HPDE6-E6E7 (cell line): Measurements from ENCODE around the gene CORO7.
A peak's percentile ranks its signal among the peaks of the same experiment; 100 is the strongest.

Experiments used
- DNase-seq: peaks from one replicate; pipeline ENCODE4 v3.0.0; 2011; ENCODE audit warnings: missing footprints; ENCODE audit errors: extremely low spot score

Gene CORO7

DNA sequence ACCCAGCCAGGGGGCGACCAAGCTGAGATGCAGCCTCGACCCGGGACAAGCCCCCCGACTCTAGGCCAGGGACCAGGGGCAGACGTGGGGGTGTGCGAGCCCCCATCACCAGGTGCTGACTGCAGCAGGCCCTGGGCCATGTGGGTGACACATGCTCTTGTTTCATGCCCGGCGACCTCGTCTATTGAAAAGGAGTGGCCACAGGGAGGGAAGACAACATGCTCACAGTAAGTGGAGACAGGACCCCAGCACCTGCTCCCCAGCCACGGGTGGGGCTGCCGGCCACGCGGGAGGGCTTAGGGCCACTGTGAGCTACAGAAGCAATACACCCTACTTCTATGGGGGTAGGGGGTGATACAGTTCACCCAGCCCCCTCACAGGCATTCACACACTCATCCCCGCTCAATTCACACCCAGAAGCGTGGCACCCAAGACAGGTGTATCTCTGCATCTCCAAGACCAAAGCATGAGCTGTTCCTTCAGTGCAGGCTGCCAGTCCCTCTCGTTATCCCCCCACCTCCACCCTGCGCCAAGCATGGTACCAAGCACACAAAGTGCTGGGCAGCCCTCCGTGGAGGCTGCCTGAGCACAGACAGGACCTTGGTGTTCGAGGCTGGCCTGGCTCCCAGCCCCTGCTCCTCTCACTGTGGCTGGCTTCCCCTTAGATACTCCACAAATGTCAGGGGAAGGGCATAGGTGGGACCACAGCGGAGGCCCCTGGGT, 31.2 kb downstream of the CORO7 start:
- DNase-seq, result no peak

DNA sequence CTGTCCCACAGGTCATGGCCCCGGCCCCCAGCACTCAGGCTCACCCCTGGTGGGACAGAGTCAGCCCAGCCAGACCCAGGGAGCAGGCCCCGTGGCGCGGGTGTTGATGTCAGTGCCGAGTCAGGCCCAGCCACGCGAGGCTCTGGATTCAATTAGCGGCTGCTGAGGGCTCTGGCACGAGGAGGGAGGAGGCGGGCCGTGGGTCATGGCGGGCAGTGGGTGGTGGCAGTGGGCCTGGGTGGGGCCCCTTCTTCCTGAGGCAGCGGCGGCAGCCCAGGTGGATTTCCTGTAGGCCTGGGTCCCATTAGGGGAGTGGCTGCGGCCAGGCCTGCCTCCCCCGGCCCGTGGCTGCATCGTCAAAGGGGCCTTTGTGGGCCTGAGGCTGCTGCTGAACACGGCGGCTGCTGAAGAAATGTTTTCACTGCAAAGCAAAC, 31.9 kb downstream of the CORO7 start:
- DNase-seq, result no peak

DNA sequence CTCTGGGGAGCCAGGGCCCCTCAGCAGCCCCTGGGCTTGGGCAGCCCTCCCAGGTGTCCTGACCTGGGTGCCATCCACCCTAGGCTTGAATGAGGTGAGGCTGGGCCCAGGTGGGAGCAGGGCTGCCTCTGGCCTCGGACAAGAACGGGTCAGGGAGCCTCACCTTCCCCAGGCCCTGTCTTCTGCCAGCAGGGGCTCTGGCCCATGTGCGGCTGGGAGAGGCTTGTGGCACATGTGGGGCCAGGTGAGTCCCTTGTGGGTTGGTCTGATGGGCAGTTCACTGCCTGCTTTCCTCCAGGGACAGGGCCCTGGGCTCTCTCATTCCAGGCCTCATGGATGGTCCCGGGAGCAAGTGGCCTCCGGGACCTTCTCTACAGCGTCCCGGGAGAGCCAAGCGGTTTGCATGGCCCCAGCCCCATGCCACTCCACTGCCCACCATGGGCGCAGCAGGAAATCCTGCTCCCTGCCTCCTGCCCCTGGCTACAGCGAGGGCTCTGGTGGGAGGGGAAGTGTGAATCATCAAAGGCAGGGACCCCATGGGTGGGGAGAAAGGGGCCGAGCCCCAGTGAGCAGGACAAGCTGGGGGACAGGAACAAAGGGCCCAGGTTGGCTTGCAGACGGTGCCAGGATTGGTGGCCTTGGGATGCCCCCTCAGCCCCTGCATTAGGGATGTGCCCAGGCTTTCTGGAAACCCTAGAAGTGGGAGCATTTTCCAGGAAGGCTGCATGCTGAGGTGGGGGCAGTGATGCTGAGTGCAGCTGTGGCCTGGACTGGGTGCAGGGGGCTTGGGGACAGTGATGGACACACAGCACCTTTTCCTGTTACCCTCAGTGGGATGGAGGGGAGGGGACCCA, 32.6 kb downstream of the CORO7 start:
- DNase-seq, result no peak

DNA sequence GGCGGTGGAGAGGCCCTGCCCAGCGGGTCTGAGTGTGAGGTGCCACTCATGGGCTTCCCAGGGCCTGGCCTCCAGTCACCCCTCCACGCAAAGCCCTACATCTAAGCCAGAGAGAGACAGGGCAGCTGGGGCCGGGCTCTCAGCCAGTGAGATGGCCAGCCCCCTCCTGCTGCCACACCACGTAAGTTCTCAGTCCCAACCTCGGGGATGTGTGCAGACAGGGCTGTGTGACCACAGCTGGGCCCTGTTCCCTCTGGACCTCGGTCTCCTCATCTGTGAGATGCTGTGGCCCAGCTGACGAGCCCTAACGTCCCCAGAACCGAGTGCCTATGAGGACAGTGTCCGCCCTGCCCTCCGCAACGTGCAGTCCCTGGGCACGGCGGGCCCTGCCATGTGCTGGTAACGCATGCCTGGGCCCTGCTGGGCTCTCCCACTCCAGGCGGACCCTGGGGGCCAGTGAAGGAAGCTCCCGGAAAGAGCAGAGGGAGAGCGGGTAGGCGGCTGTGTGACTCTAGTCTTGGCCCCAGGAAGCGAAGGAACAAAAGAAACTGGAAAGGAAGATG, 33.5 kb downstream of the CORO7 start:
- no peak for DNase-seq

DNA sequence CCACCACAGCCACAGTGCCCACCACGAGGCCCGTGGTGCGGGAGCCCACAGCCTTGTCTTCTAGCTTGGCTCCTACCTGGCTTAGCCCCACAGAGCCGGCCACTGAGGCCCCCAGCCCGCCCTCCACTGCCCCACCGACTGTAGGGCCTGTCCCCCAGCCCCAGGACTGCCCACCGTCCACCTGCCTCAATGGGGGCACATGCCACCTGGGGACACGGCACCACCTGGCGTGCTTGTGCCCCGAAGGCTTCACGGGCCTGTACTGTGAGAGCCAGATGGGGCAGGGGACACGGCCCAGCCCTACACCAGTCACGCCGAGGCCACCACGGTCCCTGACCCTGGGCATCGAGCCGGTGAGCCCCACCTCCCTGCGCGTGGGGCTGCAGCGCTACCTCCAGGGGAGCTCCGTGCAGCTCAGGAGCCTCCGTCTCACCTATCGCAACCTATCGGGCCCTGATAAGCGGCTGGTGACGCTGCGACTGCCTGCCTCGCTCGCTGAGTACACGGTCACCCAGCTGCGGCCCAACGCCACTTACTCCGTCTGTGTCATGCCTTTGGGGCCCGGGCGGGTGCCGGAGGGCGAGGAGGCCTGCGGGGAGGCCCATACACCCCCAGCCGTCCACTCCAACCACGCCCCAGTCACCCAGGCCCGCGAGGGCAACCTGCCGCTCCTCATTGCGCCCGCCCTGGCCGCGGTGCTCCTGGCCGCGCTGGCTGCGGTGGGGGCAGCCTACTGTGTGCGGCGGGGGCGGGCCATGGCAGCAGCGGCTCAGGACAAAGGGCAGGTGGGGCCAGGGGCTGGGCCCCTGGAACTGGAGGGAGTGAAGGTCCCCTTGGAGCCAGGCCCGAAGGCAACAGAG, 34.2 kb downstream of the CORO7 start:
- DNase-seq, result no peak

DNA sequence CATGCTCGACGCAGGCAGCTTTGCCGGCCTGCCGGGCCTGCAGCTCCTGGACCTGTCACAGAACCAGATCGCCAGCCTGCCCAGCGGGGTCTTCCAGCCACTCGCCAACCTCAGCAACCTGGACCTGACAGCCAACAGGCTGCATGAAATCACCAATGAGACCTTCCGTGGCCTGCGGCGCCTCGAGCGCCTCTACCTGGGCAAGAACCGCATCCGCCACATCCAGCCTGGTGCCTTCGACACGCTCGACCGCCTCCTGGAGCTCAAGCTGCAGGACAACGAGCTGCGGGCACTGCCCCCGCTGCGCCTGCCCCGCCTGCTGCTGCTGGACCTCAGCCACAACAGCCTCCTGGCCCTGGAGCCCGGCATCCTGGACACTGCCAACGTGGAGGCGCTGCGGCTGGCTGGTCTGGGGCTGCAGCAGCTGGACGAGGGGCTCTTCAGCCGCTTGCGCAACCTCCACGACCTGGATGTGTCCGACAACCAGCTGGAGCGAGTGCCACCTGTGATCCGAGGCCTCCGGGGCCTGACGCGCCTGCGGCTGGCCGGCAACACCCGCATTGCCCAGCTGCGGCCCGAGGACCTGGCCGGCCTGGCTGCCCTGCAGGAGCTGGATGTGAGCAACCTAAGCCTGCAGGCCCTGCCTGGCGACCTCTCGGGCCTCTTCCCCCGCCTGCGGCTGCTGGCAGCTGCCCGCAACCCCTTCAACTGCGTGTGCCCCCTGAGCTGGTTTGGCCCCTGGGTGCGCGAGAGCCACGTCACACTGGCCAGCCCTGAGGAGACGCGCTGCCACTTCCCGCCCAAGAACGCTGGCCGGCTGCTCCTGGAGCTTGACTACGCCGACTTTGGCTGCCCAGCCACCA, 35.1 kb downstream of the CORO7 start:
- DNase-seq, result no peak

DNA sequence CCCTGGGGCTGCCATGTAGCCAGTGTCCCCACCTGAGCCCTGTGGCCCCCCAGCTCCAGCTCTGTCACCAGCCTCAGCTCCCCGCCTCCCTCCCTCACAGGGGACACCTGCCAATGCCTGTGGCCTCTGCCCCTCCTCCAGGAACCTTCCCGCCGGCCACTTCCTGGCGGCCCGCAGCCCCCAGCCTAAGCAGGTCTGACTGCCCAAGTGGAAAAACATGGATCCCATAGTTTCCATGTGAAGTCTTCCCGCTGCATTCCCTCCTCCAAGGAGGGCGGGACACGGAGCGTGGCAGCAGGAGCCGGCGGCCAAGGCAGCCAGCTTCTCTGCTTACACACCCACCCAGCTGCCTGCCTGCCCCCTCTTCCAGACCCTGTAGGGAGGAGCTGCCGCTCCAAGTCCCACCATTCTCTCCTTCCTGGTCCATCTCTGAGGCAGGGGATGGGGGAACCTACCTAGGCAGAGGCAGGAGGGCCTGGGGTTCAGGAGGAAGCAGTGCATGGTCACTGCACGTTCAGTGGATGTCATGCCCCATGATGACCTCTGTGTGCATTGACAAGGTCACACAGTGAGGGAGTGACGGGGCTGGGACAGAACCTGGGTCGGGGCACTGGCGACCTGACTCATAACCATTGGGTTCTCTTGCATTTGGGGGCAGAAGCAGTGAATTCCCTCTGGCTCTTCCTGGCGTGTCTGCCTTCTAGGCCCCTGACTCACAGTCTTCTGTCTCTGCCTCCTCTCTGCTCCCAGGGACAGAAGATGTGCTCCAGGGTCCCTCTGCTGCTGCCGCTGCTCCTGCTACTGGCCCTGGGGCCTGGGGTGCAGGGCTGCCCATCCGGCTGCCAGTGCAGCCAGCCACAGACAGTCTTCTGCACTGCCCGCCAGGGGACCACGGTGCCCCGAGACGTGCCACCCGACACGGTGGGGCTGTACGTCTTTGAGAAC, 36.0 kb downstream of the CORO7 start:
- DNase-seq, result no peak

DNA sequence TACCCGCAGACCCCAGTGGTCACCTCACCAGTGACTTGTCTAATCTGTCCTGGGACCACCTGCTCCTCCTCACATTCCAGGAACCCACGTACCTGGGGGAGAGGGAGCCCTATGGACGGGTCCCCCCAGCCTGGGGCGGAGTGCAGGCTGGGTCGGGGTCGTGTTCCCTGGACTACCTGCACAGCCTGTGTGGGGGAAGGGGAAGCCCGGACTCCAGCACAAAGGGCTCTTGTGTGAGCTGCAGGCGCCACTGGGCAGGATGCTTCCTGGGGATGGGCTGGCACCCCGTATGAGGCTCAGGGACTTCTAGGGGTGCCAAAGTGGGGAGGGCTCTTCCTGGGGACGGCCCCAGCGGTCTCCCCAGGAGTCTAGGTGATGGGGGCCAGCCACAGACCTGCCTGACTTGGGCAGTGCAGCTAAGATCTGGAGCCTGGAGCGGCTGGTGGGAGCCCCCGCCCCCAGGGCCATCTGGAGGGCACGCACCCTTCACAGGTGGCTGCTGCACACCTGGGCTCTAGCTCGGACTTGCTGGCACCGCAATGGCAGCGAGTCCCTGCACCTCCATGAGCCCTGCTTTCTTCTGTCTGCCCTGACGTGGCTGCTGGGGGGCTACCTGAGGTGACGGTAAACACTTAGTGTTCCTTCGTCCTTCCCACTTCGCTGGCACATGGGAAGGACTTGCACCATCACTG, 37.3 kb downstream of the CORO7 start:
- no peak for DNase-seq

DNA sequence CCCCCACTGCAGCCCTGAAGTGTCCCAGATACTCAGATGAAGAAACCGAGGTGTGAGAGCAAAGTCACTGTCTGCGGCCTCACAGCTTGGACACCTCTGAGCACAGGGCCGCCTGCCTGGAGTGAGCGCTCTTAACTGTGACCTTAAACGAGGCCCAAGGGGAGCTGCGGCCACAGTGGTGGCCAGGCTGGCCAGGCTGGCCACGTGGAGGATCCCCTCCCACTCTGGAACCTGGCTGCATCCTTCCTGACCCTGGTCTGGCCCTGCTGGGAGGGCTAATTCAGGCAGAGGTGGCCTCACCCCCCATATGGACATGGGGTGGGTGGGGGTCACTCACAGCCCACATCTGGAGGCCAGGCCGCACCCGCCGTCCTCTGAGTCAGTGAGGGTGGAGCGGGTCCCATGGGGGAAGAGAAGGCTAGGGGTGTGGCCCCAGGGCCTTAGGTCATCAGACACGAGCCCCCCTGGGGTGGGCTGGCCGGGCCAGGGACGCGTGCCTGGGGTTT, 38.2 kb downstream of the CORO7 start:
- no peak for DNase-seq

DNA sequence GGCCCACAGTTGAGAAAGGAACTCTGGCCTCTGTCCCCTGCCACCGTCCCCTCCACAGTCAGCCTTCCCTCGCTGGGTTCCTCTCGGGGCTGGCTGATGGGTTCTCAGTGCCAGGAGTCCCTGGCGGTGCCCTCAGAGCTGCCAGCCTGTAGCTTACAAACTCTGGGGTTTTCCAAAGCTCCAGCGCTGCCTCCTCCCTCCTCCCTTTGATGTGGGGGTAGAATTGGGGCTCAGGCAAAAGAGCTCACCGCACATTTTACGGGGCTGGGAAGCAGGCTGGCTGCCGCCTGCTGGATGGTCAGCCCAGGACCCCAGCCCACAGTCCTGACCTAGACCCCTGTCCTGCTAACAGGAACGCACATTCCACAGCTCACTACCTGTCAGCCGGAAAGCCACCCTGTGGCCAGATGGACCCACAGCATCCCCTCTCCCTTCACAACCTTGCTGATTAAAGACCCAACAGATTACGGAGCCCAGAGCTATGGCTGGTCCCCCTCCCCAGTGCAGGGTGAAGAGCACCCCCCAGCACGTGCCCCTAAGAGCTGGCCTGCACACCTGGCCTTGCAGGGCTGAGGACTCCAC, 38.7 kb downstream of the CORO7 start:
- no peak for DNase-seq

DNA sequence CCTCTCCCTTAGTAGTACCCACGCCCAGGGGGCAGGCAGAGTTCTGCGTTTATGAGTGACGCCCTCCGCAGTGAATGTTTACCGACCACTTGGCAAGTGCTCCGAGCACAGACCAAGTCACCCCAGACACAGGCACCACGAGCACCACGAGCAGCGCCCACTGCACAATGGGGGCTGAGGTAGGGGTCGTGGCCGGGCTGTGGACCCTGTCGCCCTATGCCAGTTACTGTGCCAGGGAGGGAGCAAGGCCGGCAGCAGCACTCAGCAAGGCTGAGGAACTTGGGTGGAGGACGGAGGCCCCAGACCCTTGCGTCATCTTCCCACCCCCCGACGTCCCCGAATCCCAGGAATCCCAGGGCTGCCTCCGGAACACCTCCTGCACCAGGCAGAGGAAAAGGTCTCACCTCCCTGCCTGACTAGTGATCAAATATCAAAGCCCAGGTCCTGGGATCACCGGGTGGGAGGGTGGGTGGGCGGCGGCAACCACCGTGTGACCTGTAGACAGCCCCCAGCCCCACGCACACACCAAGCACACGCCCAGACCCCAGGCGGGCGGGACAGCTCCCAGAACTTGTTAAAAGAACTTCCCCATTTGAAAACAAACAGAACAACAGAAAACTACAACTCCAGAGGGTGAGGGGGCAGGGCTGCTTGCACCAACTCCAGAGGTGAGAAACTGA, 39.4 kb downstream of the CORO7 start:
- DNase-seq, result no peak

DNA sequence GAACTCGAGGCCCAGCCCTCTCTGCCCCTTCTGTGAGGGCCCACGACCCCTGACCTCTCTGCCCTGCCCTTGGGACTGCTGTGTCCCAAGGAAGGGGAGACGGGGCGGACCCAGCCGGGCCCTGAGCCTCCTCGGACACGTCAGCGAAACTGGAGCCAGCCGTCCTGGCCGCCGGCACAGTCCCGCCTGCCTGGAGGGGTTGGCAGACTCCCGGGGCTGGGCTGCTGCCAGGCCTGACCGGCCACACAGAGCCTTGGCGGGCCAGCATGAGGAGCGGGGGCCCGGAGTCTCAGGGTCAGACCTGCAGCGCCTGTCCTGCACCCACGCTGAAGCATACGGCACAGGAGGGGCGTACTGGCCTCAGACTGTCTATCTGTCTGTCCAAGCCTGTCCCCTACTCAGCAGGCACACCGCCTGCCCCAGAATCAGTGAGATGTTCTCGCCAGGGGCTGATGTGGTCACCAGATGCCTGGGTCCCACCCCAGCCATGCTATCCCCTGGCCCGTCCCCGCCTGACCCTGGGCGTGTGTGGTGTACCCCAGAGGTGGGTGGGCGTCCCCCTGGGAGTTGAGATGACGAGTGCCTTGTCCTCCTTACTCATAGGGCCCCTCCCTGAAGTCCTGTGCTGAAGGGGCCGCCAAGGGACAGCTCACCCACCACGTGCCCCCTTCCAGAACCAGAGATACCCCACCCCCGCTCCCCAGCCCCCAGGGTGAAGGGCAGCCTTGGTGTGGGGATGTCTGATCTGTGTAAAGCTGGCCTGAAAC, 40.1 kb downstream of the CORO7 start:
- DNase-seq, result no peak

DNA sequence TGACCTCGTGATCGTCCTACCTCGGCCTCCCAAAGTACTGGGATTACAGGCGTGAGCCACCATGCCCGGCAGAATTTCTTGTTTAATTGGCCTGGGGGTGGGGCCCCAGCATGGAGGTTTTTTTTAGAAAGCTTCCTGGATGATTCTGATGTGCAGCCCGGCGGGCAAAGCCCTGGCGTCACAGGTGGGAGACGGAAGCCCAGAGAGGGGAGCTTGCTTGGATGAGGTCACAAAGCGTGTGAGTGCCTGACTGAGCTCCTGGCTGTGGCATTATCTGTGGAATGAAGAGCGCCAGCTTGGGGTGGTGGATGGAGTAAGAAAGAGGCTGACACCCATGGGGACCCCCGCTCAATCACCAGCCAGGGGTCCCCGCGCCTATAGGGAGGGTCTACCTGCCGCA, 40.7 kb downstream of the CORO7 start:
- DNase-seq, result no peak

DNA sequence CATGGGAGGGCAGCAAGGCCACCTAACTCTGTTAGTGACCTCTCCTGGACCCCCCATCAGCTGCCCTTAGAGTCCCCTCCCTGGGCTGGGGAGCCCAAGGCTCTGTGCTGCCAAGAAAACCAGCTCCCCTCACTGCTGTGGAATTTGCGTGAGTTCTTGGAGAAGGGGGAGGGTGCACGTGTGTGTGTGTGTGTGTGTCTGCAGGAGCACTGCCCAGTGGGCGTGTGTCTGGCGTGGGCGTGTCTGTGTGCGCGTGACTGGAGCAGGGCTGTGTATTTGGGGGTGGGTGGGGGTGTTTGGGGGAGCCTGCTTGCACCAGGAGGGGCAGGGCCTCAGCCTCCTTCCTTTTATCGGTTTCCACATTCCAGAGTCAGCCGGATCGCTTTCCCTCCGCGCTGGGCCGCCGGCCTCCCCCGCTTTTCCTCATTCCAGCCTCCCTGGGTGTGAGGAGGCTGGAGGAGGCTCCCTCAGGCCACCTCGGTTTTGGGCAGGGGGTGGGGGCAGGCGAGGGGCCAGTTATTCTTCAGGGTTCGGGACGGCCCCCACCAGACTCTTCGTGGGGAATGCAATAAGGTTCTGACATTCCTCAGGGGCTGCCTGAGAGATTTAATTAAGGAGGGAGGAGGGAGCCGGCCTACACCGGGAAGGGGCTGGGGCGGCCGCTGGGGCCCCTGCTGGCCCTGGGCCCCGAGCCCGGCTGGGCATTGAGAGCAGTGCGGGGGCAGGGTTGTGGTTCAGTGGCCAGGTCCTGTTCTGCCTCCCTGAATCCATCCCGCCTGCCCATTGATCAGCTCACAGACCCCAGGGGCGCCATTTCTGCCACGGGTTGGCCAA, 42.3 kb downstream of the CORO7 start:
- peak; percentile 48 for DNase-seq

DNA sequence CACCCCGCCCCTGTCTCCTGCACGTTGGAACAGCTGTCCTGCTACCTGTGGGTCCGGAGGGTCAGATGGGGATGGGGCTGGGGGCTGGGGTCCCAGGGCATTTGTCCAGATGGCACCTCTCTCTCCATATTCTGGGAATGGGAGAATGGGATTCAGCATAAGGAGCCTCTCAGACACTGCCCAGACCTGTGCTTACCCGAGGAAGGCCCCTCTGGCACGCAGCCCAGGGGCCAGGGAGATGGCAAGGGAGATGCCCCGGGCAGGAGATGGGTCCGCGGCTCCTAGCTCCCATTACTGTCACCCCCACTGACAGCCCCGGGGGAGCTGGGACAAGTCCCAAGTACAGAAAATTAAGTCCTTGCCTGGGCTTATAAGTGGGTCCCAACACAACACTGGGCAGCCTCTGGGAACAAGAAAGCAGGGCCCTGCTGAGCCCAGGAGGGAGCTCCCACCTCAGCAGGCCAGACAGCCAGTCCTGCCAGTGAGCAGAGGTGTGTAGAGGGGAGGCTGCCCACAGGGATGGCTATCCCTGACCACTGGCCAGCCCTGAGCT, 43.0 kb downstream of the CORO7 start:
- peak; percentile 39 for DNase-seq
